Loucy (cell line): Measurements from ENCODE around the gene CAMK2D.

Source experiments
- CTCF ChIP-seq: fragments of 200-600 bp; sonication (generic); conservative IDR thresholded peaks from 2 replicates; pipeline ENCODE4 v1.5.1; 2014; ENCODE audit warnings: mild to moderate bottlenecking, antibody characterized with exemption, low read length
- EZH2phosphoT487 ChIP-seq: fragments of 200-600 bp; IDR thresholded peaks from 2 replicates; pipeline ENCODE4 v1.6.1; 2018; ENCODE audit warnings: antibody characterized with exemption, mild to moderate bottlenecking, moderate library complexity, borderline replicate concordance

- TF ChIP-seq CTCF (no peak), EZH2phosphoT487 (no peak)
Measured at GRCh38 chr4:113449410-113449974, 312.0 kb downstream of the CAMK2D start.
